ENCODE results near the gene PDE6A. TPM values are rescaled to one million over a fixed set of nuclear protein-coding genes. Genes with fewer than 3 reads are reported as not detected.

Gene PDE6A
- total and polyA plus RNA-seq, 12 donors: 0.14 to 1.6 (median 0.86) TPM

DNA sequence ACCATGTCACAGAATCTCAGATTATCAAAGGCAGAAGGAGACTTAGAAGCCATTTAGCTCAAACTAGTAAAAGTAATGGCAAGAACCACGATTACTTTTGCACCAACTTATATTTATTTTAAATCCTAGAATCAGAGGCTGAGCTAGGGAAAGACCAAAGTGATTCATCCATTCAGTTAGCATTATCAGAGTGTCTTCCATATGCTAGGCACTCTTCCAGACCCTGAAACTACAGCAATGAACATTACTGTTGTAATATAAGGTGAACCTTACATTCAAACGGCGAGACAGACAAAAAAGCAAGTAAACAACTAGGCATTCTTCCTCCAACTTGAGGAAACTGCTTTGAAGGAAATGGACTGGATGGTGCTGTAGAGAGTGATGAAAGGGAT, 7.9 kb downstream of the PDE6A start:
- Histone ChIP-seq H3K4me3 (no peak overlapping the region), H3K36me3 (replicated peaks in 1 of 2) (no peaks in the 10 kb centered on the region), H3K4me1 (replicated peaks in 1 of 2) (peaks cover 12 to 24% of the 10 kb centered on the region in 2 donors), H3K27me3 (no peaks in the 10 kb centered on the region), H3K9me3 (replicated peaks in 1 of 3) (no peaks in the 10 kb centered on the region), H3K27ac (peak overlapping the region in 3 of 5 donors; percentile 4 to 96 (median 93))
- 86 to 89% (median 87%) methylated on average over 3 of the region's 3 CpGs for WGBS, 4 donors
- no peak for DNase-seq
- TF ChIP-seq, protein P1, sequence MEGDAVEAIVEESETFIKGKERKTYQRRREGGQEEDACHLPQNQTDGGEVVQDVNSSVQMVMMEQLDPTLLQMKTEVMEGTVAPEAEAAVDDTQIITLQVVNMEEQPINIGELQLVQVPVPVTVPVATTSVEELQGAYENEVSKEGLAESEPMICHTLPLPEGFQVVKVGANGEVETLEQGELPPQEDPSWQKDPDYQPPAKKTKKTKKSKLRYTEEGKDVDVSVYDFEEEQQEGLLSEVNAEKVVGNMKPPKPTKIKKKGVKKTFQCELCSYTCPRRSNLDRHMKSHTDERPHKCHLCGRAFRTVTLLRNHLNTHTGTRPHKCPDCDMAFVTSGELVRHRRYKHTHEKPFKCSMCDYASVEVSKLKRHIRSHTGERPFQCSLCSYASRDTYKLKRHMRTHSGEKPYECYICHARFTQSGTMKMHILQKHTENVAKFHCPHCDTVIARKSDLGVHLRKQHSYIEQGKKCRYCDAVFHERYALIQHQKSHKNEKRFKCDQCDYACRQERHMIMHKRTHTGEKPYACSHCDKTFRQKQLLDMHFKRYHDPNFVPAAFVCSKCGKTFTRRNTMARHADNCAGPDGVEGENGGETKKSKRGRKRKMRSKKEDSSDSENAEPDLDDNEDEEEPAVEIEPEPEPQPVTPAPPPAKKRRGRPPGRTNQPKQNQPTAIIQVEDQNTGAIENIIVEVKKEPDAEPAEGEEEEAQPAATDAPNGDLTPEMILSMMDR (IDR thresholded peaks at IDR 0.05): no peak
- no peak for TF ChIP-seq POLR2A (IDR thresholded peaks at IDR 0.05)
- intact Hi-C loops (cut with DNase I): no loop called here

DNA sequence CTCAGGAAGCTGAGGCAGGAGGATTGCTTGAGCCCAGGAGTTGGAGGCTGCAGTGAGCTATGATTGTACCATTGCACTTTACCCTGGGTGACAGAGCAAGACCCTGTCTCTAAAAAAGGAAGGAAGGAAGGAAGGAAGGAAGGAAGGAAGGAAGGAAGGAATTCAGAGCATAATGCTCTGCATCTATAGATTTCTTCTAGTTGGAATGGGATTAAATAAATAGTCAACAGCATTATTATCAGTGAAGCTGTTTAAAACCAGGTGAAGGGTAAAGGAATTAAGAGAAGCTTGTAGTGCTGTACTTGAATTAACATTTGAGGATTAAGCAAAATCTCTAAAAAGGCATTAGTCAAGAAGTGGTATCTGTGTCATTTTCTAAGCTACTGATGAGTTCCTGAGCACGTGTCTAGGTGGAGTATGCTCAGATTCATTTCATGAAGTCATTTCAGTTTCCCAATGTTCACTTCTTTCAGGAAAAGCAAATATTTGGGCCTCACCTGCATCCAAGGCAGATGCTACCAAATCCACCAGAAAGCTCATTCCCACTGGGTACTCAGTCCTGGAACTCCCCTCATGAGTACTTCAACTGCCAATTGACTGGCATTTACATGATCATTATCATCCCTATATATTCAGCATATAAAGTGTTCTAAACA, 8.4 kb downstream of the PDE6A start:
- TF ChIP-seq, protein P1 (IDR thresholded peaks at IDR 0.05): no peak
- TF ChIP-seq POLR2A (IDR thresholded peaks at IDR 0.05): no peak
- H3K27me3 ChIP-seq: no peaks in the 10 kb centered on the region
- no peaks in the 10 kb centered on the region for H3K36me3 ChIP-seq (replicated peaks in 1 of 2)
- peak overlapping the region in 1 of 5 donors; percentile 96 for H3K27ac ChIP-seq
- DNase-seq: no peak
- no peaks in the 10 kb centered on the region for H3K9me3 ChIP-seq (replicated peaks in 1 of 3)
- WGBS, 4 donors: 84 to 100% (median 87%) methylated on average over 1 of the region's 1 CpG
- peaks cover 12 to 24% of the 10 kb centered on the region in 2 donors for H3K4me1 ChIP-seq (replicated peaks in 1 of 2)
- intact Hi-C loops (cut with DNase I): no loop called here
- no peak overlapping the region for H3K4me3 ChIP-seq

DNA sequence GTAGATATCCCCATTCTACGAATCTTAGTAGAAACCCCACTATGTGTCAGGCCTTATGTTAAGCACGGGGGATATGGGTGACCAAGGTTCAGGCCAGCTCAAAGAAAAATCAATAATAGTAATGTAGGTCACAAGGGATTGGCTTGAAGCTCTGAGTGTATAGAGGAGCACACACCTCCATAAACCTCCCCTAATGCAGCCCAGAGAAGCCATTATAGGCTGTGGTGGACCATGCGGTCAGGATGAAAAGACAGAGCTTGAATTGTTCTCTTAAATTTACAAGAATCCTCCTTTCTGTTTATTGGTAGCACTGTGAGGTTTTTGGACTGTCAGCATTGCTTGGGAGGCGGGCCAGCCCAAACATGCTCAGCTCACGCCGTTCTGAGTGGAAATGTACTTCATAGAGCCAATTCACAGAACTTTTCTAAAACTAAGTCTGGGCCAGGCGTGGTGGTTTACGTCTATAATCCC, 9.1 kb downstream of the PDE6A start:
- WGBS, 4 donors: 82 to 88% (median 87%) methylated on average over 8 of the region's 8 CpGs
- intact Hi-C loops (cut with DNase I): no loop called here
- Histone ChIP-seq H3K27me3 (no peaks in the 10 kb centered on the region), H3K4me3 (no peak overlapping the region), H3K9me3 (replicated peaks in 1 of 3) (no peaks in the 10 kb centered on the region), H3K27ac (no peak overlapping the region), H3K36me3 (replicated peaks in 1 of 2) (no peaks in the 10 kb centered on the region), H3K4me1 (replicated peaks in 1 of 2) (peaks cover 18 to 24% of the 10 kb centered on the region in 2 donors)
- DNase-seq: no peak
- TF ChIP-seq, protein P1 (IDR thresholded peaks at IDR 0.05): no peak
- TF ChIP-seq POLR2A (IDR thresholded peaks at IDR 0.05): no peak

DNA sequence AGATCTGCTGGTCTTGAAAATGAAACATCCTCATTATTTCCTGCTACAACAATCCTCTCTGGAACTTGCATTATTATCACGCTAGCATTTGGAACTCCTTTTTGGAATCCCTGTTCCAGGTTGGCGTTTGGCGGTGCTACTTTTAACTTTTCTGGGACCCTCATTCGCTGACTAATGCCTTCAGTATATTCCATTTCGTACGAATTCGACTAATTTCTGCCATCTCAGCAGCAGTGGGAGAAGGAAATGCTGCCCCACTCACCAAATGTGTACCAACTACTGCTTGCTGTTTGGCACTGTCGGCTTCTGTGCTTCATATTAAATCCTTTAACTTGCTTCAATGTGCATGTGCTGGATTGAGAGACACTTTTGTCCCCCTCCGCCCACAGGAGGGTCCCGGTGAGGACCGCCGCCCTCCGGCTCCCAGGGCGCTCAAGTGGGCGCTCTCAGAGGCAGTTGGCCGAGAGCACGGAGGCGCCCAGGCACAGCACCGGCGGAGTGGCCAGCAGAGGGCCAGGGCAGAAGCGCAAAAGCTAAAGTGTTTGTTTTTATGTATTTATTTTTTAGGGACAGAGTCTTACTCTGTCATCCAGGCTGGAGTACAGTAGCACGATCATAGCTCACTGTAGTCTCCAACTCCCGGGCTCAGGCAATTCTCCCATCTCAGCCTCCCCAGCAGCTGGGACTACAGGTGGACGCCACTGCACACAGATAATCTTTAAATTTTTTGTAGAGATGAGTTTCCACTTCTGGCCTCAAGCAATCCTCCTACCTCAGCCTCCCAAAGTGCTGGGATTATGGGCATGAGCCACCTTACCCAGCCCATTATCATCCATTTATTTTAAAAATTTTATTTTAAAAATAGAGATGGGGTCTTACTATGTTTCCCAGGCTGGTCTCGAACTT, 11.9 kb downstream of the PDE6A start:
- Histone ChIP-seq H3K36me3 (replicated peaks in 1 of 2) (no peaks in the 10 kb centered on the region), H3K27ac (no peak overlapping the region), H3K9me3 (replicated peaks in 1 of 3) (no peaks in the 10 kb centered on the region), H3K4me1 (replicated peaks in 1 of 2) (peaks cover 3 to 16% of the 10 kb centered on the region in 2 donors), H3K4me3 (peak overlapping the region in 1 of 4 donors; percentile 17), H3K27me3 (no peaks in the 10 kb centered on the region)
- 72 to 87% (median 80%) methylated on average over 23 to 25 of the region's 25 CpGs for WGBS, 4 donors
- no peak for DNase-seq
- no peak for TF ChIP-seq POLR2A (IDR thresholded peaks at IDR 0.05)
- TF ChIP-seq, protein P1 (IDR thresholded peaks at IDR 0.05): peak in 4 of 6 experiments; percentile 9 to 39 (median 28)
- intact Hi-C loops (cut with DNase I): no loop called here

Data from adrenal gland (tissue), 12 donors.